ENCODE measurements around the gene GPR146.
A peak's percentile ranks its signal among the peaks of the same experiment; 100 is the strongest.

The GPR146 gene

GRCh38 chr7:1076184-1077072 lies 32.1 kb downstream of the GPR146 start:
- DNase-seq (ENCODE audit: low read depth), result no peak

GRCh38 chr7:1078519-1078918 lies 34.2 kb downstream of the GPR146 start:
- DNase-seq (ENCODE audit: low read depth), result no peak

GRCh38 chr7:1078985-1079384 lies 34.6 kb downstream of the GPR146 start:
- DNase-seq (ENCODE audit: low read depth), result no peak

GRCh38 chr7:1079546-1079945 lies 35.2 kb downstream of the GPR146 start:
- no peak for DNase-seq (ENCODE audit: low read depth)

- DNase-seq (ENCODE audit: low read depth), result no peak
These were observed 36.0 kb downstream of the GPR146 start for GRCh38 chr7:1080252-1080920.

- no peak for DNase-seq (ENCODE audit: low read depth)
These were observed 36.5 kb downstream of the GPR146 start for GRCh38 chr7:1080921-1081255.

GRCh38 chr7:1081336-1081735 lies 37.0 kb downstream of the GPR146 start:
- DNase-seq (ENCODE audit: low read depth), result no peak

- peak; percentile 77 for DNase-seq (ENCODE audit: low read depth)
These were observed 37.6 kb downstream of the GPR146 start for GRCh38 chr7:1081931-1082401.

- DNase-seq (ENCODE audit: low read depth), result no peak
These were observed 39.6 kb downstream of the GPR146 start for GRCh38 chr7:1083729-1084657.

GRCh38 chr7:1085266-1085665 lies 40.9 kb downstream of the GPR146 start:
- DNase-seq (ENCODE audit: low read depth), result no peak

GRCh38 chr7:1085910-1086421 lies 41.6 kb downstream of the GPR146 start:
- peak; percentile 46 for DNase-seq (ENCODE audit: low read depth)

- DNase-seq (ENCODE audit: low read depth), result peak; percentile 62
These were observed 42.5 kb downstream of the GPR146 start for GRCh38 chr7:1086588-1087464.

GRCh38 chr7:1087465-1087814 lies 43.1 kb downstream of the GPR146 start:
- peak; percentile 78 for DNase-seq (ENCODE audit: low read depth)

GRCh38 chr7:1087952-1088920 lies 43.9 kb downstream of the GPR146 start, which contains the start of gene GPER1:
GPER1 (plus strand) TSS chr7:1088113; CDS start chr7:1091729, 3,616 bp downstream.
- peak; percentile 67 for DNase-seq (ENCODE audit: low read depth)

- DNase-seq (ENCODE audit: low read depth), result no peak
These were observed 45.9 kb downstream of the GPR146 start for GRCh38 chr7:1090236-1090635.

- DNase-seq (ENCODE audit: low read depth), result peak; percentile 40
These were observed 46.6 kb downstream of the GPR146 start for GRCh38 chr7:1090686-1091643.

- no peak for DNase-seq (ENCODE audit: low read depth)
These were observed 47.3 kb downstream of the GPR146 start for GRCh38 chr7:1091644-1092027.

GRCh38 chr7:1092161-1092632 lies 47.9 kb downstream of the GPR146 start:
- no peak for DNase-seq (ENCODE audit: low read depth)

Data from EH (cell line).